NCI-H128 (cell line): ENCODE data around the gene DCHS2.

ENCODE experiments used
- DNase-seq: peaks from one replicate; lab custom pipeline; 2025; ENCODE audit not compliant: unreplicated experiment; lab: John Stamatoyannopoulos, UW

DCHS2 gene

DNA sequence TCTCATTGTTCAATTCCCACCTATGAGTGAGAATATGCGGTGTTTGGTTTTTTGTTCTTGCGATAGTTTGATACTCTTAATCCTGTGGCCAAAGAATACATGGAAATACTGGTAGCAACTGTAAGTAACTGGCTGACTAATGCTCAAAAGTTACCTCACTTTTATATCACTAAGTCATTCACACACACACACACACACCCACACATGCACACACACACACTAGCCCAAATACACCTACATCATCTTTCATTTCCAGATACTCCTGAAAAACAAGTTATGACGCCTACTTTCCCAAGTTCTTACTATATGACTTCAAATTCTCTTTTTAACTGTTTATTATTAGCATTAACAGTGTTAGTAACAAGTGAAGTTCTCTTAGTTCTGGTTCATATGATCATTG lies 101.3 kb downstream of the DCHS2 start:
- no peak for DNase-seq

DNA sequence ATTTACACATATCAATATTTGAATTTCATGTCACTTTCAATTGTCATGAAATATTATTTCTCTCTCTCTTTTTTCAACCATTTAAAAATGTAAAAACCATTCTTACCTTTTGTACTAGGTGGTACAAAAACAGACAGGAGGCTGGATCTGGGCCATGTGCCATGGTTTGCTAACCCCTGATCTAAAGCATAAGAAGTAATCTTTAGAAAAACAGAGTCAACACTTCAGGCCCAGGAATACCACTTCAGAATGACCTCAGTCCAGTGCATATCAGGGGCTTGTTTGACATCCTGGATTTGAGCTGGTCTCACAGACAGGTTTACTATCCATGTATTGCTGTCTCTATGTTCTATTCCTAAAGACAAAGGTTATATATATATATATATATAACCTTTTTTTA lies 102.5 kb downstream of the DCHS2 start:
- DNase-seq = no peak

DNA sequence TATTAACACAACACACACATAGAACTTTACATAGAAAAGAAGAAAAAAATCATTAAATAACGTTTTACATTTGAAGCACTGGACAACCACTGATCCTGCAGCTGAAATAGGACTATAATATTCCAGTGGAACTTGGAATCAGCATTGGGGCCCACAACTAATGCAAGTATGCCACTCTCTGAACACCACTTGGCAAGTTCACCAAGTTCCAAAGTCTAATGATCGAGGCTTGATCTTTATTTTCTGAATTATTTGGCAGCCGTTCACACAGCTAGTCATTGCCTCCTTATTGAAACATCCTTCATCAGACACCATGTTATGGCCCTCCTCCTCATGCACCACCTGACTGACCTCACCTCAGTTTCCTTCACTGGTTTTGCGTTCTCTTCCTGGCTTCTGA lies 107.6 kb downstream of the DCHS2 start:
- DNase-seq = no peak

DNA sequence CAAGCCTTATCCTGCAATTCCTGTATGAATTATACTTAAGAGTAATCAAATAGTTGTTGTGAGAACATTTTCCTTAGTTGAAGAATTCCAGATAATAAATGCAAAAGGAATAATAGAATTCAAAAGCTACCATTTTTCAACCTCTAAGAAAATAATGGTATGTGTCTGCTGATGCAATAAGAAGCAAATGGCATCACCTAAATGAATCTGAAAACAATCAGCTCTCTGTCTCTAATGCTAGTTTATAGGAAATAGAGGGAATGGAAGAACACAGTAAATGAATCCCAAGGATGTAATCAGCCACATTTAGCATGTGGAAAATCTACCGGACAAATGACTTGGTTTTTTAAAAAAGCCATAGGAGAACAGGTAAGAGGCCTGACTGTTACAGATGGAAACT lies 115.1 kb downstream of the DCHS2 start:
- DNase-seq = no peak

DNA sequence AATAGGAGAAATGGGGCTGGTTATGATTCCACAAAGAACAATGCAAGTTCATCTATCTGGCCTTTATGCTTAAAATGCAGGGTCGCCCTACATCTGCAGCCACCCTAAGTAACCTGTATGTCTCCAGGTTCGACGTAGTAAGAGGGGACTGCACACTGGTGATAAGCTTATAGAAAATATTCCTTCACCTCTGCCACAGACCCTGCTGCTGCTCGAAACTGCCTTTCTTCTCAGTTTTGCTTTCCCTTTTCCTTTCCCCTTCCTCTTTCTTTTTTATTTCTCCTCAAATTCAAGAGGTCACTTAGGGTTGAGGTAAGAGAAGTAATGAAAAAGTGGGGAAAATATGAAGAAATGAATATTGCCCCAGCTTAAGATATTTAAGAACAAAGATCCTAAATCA lies 123.5 kb downstream of the DCHS2 start:
- no peak for DNase-seq

DNA sequence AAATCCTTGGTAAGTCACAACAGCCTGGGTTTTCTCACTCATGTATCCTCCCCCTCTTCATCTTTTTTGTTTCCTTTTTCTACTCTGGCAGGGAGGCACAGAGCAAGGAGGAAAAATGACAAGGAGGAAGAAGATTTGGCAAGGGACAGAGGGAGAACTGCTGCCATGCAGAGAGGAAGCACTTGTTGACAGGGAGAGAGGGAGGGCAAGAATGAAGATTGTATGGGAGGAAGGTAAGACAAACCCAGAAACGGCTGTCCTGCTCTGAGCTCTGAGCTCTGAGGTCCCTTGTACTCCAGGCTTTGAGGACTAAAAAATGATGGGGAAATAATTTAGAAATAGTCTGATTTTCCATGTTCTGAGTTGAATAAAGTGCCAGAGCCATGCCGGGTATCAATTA lies 123.9 kb downstream of the DCHS2 start:
- no peak for DNase-seq

DNA sequence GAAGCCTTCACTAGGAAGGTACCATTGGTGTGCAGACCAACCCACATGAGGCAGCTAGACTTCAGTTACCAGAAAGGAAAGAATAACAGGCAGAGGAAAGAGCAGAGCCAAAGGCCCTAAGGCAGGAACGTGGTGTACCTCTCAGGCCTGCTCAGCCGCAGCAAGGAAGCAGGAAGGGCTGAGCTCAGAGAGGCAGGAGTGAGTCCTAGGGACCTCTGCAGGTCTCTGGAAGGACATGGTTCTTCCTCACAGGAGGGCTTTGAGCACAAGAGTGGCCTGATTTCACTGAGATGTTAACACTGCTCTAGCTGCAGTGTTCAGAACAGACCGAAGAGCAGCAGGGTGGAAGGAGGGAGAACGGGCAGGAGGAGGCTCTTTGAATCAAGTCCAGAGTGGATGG lies 124.6 kb downstream of the DCHS2 start:
- DNase-seq = no peak

DNA sequence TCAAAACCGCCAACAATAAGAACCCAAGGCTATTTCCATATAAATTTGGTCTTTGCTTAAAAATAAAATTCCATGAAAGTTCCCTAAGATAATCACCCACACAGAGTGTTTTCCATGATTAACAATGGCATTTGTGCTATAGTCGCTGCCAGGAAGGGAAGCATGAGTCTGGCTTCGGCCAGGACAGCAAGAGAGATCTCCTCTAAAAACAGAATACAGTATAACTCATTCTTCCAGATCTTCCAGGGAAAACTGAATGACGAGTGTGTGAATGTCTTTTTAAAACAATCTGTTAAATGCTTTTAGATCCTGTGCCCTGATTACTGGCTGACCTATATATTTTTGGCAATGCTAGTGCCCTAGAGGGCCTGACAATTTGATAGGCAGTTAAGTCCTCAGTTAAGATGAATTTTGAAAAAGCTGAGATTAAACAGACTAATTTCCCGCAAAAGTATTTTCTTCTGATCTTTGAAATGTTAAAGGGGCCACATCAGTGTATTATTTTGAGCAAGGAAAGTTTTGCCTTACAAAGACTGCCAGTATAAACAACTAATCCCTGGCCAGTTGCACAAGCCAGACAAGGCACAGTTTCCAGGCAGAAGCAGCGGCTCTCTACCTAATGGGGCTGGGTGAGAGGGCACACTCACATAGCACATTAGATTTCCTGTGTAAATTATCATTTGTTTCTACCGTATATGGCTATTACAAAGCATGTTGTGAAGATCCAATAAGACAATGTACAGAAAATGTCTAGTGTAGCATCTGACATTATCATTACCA lies 127.3 kb downstream of the DCHS2 start:
- DNase-seq = no peak

DNA sequence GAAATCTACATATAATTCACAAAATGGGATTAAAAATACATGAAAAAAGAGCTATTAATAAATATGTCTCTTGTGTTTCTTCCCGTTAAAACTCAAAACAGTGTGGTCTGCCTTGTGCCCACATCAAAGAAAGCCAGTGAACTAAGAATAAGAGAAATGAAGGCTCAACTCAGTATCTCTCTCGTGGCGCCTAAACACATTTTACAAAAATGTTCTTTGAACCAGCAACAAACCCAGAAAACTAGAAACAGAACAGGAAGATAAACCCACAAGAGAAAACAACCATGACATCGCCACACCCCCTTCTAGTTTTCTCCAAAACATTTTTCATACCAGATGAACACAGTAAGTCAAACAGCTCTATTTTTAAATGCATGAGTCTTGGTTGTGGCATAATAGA lies 130.1 kb downstream of the DCHS2 start:
- no peak for DNase-seq

DNA sequence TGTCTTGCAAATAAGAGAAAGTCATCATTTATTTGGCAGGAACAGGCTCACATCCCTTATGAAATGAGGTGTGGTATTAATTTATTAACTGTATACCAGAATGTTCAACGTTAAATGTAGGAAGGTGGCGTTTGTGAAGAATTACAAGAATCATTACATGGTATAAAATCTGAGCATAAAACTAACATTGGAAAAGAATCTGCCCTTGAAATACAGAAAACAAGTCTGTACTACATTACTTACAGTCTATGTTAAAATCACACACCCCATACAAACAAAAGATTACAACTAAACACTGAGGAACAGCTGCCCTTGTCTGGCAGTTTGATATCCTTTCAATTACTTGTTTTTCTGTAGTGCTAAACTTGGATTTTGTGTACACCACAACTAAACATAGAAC lies 131.1 kb downstream of the DCHS2 start:
- DNase-seq = no peak

DNA sequence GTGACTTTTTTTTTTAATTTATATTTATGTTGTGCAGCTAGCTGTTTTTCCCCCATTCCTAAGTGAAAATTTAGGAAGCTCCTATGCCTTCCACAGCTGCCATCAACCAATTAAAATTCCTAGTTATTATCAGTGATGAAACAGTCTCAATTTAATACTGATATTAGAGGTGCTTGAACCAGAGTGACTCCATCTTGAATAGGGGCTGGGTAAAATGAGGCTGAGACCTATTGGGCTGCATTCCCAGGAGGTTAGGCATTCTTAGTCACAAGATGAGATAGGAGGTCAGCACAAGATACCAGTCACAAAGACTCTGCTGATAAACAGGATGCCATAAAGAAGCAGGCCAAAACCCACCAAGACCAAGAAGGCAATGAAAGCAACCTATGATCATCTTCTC lies 136.7 kb downstream of the DCHS2 start:
- DNase-seq = no peak

DNA sequence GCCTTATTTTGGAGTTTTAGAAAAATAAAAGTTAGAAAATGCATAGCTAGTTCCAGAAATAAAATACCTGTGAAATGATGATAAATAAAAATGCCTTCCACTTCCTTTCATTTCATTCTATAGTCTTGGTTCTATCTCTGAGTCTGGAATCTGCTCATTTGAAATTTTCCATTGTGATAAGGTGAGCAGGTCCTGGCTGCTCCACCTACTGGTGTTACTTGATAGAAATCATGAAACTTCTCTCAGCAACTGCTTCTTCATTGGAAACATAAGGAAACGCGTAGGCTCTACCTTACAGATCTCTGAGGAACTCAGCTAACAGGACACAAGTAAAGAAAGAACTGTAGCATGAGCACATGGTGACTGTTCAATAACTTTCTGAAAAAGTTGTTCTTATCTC lies 141.8 kb downstream of the DCHS2 start:
- DNase-seq = no peak

DNA sequence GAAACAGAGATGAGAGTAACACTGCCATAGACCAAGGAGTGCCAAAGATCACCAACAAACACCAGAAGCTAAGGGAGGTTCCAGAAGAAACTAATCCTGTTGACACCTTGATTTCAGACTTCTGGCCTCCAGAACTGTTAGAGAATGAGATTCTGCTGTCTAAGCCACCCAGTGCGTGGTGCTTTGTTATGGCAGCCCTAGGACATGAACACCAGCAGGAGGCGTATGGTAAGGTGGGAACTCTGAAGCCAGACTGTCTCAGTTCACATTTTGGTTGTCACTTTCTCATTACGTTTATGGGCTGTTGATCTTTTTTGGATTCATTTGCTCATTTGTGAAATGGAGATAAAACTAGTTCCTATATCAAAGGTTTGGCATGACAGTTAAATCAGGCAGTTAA lies 142.9 kb downstream of the DCHS2 start:
- no peak for DNase-seq

DNA sequence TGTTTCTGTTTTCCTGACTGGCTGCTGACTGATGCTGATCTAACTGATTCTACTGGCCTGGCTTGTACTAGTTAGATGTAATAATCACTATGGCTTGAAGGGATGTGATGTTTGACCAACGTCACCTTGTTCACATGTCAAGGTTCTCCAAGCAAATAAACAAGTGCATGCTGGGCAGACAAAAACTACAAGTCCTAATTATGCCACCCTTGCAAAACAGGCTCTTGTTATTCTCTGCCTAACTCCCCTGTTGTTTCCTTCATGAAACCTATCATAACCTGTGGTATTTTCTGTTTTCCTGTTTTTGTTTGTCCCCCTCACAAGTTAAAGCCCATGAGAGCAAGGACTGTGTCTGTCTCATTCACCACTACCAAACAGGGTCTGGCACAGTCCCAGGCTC lies 146.2 kb downstream of the DCHS2 start:
- no peak for DNase-seq

DNA sequence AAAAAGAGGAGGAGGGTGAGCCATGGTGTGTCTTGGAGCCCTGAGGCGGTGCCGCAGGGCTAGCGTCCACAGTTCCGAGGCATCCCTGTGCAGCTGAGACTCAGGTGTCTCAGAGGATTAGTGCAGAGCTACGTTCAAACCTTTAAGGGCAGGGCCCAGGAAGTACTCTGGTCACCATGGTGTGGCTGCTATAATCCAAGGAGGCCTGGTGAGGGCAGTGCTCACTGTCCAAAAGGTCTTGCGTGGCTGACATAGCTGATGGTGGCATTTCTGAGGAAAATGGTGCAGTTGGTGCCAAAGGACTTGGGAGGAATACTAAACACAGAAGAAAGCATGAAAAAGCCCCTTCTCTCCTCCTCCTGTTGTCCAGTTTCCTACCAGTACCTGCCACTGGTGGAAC lies 146.9 kb downstream of the DCHS2 start:
- no peak for DNase-seq

DNA sequence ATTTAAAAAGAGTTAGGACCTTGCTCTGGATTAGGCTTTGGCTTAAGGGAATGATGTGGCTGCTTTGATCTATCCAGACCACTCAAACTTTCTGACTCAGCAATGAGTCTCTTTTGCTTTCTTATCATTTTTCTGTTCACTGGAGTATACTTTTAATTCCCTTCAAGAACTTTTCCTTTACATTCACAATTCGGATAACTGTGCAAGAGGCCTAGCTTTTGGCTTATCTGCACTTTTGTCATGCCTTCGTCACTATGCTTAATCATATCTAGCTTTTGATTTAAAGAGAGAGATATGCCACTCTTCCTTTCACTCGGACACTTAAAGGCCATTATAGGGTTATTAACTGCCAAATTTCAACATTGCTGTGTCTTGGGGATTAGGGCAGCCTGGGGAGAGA lies 147.9 kb downstream of the DCHS2 start:
- no peak for DNase-seq

DNA sequence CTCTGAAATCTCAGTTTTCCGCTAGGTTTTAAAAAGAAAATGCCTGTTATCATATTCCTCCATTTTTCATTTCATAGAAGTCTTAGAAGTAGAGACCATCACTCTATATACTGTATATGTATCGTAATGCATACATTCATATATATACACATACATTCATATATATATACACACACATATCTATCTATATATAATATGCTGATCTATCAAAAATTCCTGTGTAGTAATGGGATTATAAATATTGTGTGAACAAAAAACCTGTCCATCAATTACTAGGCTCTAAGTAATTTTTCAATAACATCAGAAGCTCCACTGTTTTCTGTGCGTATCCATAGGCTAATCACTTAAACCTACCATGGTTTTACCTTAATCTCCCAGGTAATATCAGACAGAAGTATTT lies 150.2 kb downstream of the DCHS2 start:
- no peak for DNase-seq

DNA sequence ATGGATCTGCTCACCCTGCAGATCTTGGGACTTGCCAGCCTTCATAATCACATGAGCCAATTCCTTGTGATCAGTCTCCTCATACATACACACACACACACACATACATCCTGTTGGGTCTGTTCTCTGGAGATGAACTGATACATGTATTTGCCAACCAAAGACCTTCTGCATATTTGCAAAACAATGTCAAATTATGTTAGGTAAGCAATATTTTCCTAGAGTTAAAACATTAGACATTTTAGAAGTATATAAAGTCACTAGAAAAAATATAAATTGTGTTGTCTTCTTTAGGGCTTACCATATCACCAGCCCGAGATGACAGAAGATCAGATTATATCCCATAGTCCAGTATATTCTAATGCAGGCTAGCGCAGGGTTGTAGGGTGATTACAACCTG lies 156.0 kb downstream of the DCHS2 start:
- DNase-seq = no peak

DNA sequence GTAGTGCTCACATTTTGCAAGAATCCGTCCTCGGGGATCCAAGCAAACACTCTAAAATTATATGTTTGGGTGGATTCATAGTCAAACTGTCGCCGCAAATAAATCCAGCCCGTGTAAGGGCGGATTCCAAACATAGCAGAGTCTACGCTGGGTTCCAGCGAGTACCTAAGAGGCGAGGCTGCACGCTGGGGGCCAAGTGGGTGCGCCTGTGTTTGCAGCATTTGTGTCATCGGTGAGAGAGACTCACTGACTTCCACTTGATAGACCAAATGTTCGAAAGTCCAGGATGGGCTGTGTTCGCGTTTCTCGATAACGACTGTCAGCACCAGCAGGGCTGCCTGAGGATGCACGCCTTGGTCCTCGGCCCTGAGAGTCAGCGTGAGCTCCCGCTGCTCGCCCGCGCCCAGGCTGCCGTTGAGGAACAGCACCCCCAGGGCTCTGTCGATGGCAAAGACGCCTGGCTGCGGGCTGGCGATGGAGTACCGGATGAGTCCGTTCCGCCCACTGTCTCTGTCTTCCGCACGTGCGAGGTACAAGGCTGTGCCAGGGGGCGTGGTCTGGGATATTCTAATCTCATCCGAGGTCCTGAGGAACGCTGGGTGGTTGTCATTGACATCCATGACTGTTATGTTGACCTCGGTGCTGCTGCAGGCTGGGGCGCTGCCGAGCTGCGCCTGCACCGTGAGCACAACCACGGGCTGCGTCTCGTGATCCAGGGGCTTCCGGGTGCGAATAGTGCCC lies 158.7 kb downstream of the DCHS2 start:
- DNase-seq = no peak

DNA sequence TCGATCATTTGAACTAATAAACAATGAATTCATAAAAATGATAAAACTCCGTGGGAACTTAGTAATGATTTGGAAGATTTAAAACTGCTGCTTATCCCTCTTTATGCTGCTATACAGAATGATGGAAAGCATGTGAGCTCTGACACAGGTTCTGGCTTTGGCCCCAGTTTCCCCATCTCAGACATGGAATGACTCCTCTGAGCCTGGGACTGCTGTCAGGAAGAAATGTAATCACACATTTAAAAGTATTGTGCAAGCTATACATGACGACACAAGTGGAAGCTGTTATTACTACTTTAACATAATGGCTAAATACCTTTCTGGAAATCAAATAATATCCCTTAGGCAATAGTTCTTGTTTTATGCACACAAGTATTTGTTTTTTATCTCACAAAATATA lies 161.7 kb downstream of the DCHS2 start:
- no peak for DNase-seq

DNA sequence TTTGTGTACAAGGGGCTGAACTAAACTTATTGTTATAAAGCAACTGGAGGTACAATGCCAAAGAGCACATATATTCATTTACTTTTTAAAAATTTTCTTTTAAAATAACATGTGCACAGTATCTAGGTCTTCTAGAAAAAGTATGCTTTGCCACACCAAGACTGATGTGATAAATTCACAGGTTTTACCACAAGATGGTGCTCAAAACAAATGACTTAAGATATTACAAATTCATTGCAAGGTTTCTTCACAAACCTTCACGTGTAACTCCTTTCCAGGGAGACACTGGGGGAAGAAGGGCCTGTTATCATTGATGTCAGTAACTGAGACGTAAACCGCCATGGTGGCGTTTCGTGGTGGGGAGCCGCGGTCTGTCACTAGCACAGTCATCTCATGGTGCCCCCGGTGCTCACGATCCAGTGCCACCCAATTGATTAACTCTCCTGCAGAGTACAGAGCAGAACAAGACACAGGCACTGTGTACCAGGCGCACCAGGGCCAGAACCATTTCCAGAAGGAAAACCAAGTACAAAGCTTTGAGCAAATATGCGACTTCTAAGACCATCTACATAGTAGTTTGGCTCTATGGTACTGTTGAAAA lies 162.2 kb downstream of the DCHS2 start:
- DNase-seq = no peak

DNA sequence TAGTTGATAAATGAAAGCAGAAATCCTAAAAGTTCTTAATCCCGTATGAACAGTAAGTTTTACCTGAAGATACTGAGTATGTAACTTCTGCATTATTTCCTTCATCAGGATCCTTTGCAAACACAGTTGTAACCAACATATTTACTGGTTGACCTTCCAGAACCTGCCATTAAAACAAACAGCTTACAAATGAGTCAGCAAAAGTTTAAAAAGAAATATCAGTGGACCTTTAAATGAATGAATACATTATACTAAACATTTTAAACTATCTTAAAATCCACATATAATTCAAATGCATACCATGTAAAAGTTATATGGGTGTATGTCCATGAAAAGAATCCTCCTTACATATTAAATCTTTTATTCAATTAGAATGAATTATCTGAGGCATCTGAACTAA lies 163.6 kb downstream of the DCHS2 start:
- DNase-seq = no peak
